Measurements from ENCODE around the gene TICAM1. TPM values are rescaled to one million over a fixed set of nuclear protein-coding genes. Genes with fewer than 3 reads are reported as not detected.

TICAM1 gene
- total RNA-seq: 1 to 10 TPM; 2.9 to 4.6 TPM
- 1.1 TPM for polyA plus RNA-seq (2013, experiment 1 of 2)
- polyA plus RNA-seq (2013, experiment 2 of 2): 0.75 TPM
- long read RNA-seq, experiment 1, partial matches to known transcripts: 0 of 5 reads
- long read RNA-seq, experiment 1, other reads (novel, unspliced or antisense): 2 of 5 reads
- long read RNA-seq, experiment 2, transcript TICAM1-201 (2 exons, 2,676 nt): major isoform, 13 of 13 reads
- long read RNA-seq, experiment 2, partial matches to known transcripts: 0 of 13 reads
- long read RNA-seq, experiment 2, other reads (novel, unspliced or antisense): 0 of 13 reads
- long read RNA-seq, experiment 3, partial matches to known transcripts: 0 of 1 reads
- long read RNA-seq, experiment 3, other reads (novel, unspliced or antisense): 0 of 1 reads
- long read RNA-seq, experiment 4: 0 reads

GRCh38 chr19:4831304-4831978 lies at the start of gene TICAM1:
Gene TICAM1 (minus strand): TSS chr19:4831712. CDS start chr19:4818377, 13,335 bp downstream.
- H3K4me1 Mint-ChIP-seq: no peaks in the 10 kb centered on the region
- Histone ChIP-seq H3K9me3 (ENCODE audit: control insufficient read depth, low read length) (no peaks in the 10 kb centered on the region), H3K27me3 (ENCODE audit: control insufficient read depth, insufficient read depth, low read length, poor library complexity, severe bottlenecking) (peaks cover 9% of the 10 kb centered on the region), H3K4me1 (ENCODE audit: control insufficient read depth, insufficient read depth, low read length) (no peaks in the 10 kb centered on the region), H3K27ac (ENCODE audit: low read depth, low read length) (no peak within 1 kb of the TSS), H3K36me3 (ENCODE audit: control insufficient read depth, insufficient read depth, low read length) (no peaks in the 10 kb centered on the region), H3K9ac (ENCODE audit: extremely low read depth, low read length, poor library complexity, severe bottlenecking) (peak within 1 kb of the TSS; percentile 49), H3K4me3 (ENCODE audit: low read length) (peak within 1 kb of the TSS; percentile 79)
- H3K36me3 Mint-ChIP-seq (ENCODE audit: low read depth): no peaks in the 10 kb centered on the region
- DNase-seq: peak; percentile 59
- peak; percentile 19 for TF ChIP-seq CTCF (conservative IDR thresholded peaks at IDR 0.05)
- H3K27me3 Mint-ChIP-seq (ENCODE audit: insufficient read depth): peaks cover 19% of the 10 kb centered on the region
- peaks cover 4% of the 10 kb centered on the region for H3K9me3 Mint-ChIP-seq
- H3K27ac Mint-ChIP-seq: no peak within 1 kb of the TSS
- H3K4me3 Mint-ChIP-seq: peak within 1 kb of the TSS; percentile 52
- 14 to 17% methylated on average over 18 to 52 of the region's 52 CpGs for WGBS, 2 experiments (ENCODE audit: insufficient coverage in 1 of 2, insufficient read length in 1 of 2)

- Mint-ChIP-seq H3K27me3 (ENCODE audit: insufficient read depth) (no peaks in the 10 kb centered on the region), H3K27ac (no peak overlapping the region), H3K4me1 (no peaks in the 10 kb centered on the region), H3K36me3 (ENCODE audit: low read depth) (no peaks in the 10 kb centered on the region), H3K9me3 (no peaks in the 10 kb centered on the region), H3K4me3 (no peak overlapping the region)
- Histone ChIP-seq H3K9me3 (ENCODE audit: control insufficient read depth, low read length) (no peaks in the 10 kb centered on the region), H3K27ac (ENCODE audit: low read depth, low read length) (no peak overlapping the region), H3K27me3 (ENCODE audit: control insufficient read depth, insufficient read depth, low read length, poor library complexity, severe bottlenecking) (no peaks in the 10 kb centered on the region), H3K4me3 (ENCODE audit: low read length) (no peak overlapping the region), H3K9ac (ENCODE audit: extremely low read depth, low read length, poor library complexity, severe bottlenecking) (no peak overlapping the region), H3K4me1 (ENCODE audit: control insufficient read depth, insufficient read depth, low read length) (peaks cover 2% of the 10 kb centered on the region), H3K36me3 (ENCODE audit: control insufficient read depth, insufficient read depth, low read length) (no peaks in the 10 kb centered on the region)
- no peak for DNase-seq
- WGBS, 2 experiments (ENCODE audit: insufficient coverage in 1 of 2, insufficient read length in 1 of 2): 87 to 95% methylated on average over 6 to 11 of the region's 11 CpGs
- TF ChIP-seq CTCF (conservative IDR thresholded peaks at IDR 0.05): no peak
These were observed 47.5 kb upstream of the TICAM1 start for GRCh38 chr19:4879041-4879440.

GRCh38 chr19:4878491-4878968 lies 47.0 kb upstream of the TICAM1 start:
- Histone ChIP-seq H3K4me3 (ENCODE audit: low read length) (no peak overlapping the region), H3K27me3 (ENCODE audit: control insufficient read depth, insufficient read depth, low read length, poor library complexity, severe bottlenecking) (no peaks in the 10 kb centered on the region), H3K36me3 (ENCODE audit: control insufficient read depth, insufficient read depth, low read length) (no peaks in the 10 kb centered on the region), H3K9me3 (ENCODE audit: control insufficient read depth, low read length) (no peaks in the 10 kb centered on the region), H3K27ac (ENCODE audit: low read depth, low read length) (peak overlapping the region; percentile 65), H3K9ac (ENCODE audit: extremely low read depth, low read length, poor library complexity, severe bottlenecking) (no peak overlapping the region), H3K4me1 (ENCODE audit: control insufficient read depth, insufficient read depth, low read length) (peaks cover 2% of the 10 kb centered on the region)
- H3K4me1 Mint-ChIP-seq: no peaks in the 10 kb centered on the region
- no peak overlapping the region for H3K4me3 Mint-ChIP-seq
- no peaks in the 10 kb centered on the region for H3K36me3 Mint-ChIP-seq (ENCODE audit: low read depth)
- TF ChIP-seq CTCF (conservative IDR thresholded peaks at IDR 0.05): no peak
- WGBS, 2 experiments (ENCODE audit: insufficient coverage in 1 of 2, insufficient read length in 1 of 2): 76 to 90% methylated on average over 5 to 23 of the region's 23 CpGs
- no peaks in the 10 kb centered on the region for H3K27me3 Mint-ChIP-seq (ENCODE audit: insufficient read depth)
- H3K9me3 Mint-ChIP-seq: no peaks in the 10 kb centered on the region
- no peak for DNase-seq
- no peak overlapping the region for H3K27ac Mint-ChIP-seq
